Measurements from ENCODE around the gene TIMP2. TPM values are rescaled to one million over a fixed set of nuclear protein-coding genes. Genes with fewer than 3 reads are reported as not detected.
A peak's percentile ranks its signal among the peaks of the same experiment; 100 is the strongest.

The TIMP2 gene
- total and polyA plus RNA-seq, 2 of the 13 experiments (the other 11 are each of a cell fraction or from before 2014, with no cell fraction given): 3.8 to 8.5 TPM

- TF ChIP-seq AHDC1 (CRISPR knock-in tag; IDR thresholded peaks at IDR 0.05; ENCODE audit: borderline replicate concordance) (peak; percentile 39; the same call in 1 of the 2 replicates), TP53 (CRISPR knock-in tag; conservative IDR thresholded peaks at IDR 0.05) (no peak), PBX3 (CRISPR knock-in tag; IDR thresholded peaks at IDR 0.05; ENCODE audit: borderline replicate concordance) (no peak), KAT7 (CRISPR knock-in tag; IDR thresholded peaks at IDR 0.05; ENCODE audit: borderline replicate concordance) (no peak), ZNF720 (CRISPR knock-in tag; IDR thresholded peaks at IDR 0.05) (no peak), TARDBP (CRISPR knock-in tag; IDR thresholded peaks at IDR 0.05) (no peak; the same call in 1 of the 2 replicates), ARNT2 (CRISPR knock-in tag; IDR thresholded peaks at IDR 0.05; ENCODE audit: low read depth) (no peak), RFX5 (IDR thresholded peaks at IDR 0.05; ENCODE audit: low read depth, low read length) (no peak), ERF (CRISPR knock-in tag; IDR thresholded peaks at IDR 0.05) (peak; percentile 85), ZSCAN9 (CRISPR knock-in tag; IDR thresholded peaks at IDR 0.05; ENCODE audit: borderline replicate concordance) (peak; percentile 57; the same call in 1 of the 2 replicates), KAT8 (CRISPR knock-in tag; IDR thresholded peaks at IDR 0.05) (peak; percentile 75), ZNF567 (CRISPR knock-in tag; IDR thresholded peaks at IDR 0.05; ENCODE audit: borderline replicate concordance) (no peak), ZZZ3 (CRISPR knock-in tag; IDR thresholded peaks at IDR 0.05; ENCODE audit: borderline replicate concordance) (no peak), DPF2 (CRISPR knock-in tag; IDR thresholded peaks at IDR 0.05; ENCODE audit: borderline replicate concordance, low read depth) (no peak), PRMT3 (CRISPR knock-in tag; IDR thresholded peaks at IDR 0.05; ENCODE audit: borderline replicate concordance, low read depth) (0 out of 2 replicates have a peak, but pooled peaks have one; percentile 56), NCOR1 (IDR thresholded peaks at IDR 0.05; ENCODE audit: borderline replicate concordance, low read length) (no peak), FOXO1 (CRISPR knock-in tag; IDR thresholded peaks at IDR 0.05) (peak; percentile 64), SP140L (CRISPR knock-in tag; IDR thresholded peaks at IDR 0.05; ENCODE audit: borderline replicate concordance) (no peak), SRF (IDR thresholded peaks at IDR 0.05; ENCODE audit: low read depth, low read length) (no peak), ATF7-NPFF (CRISPR knock-in tag; IDR thresholded peaks at IDR 0.05; ENCODE audit: low read depth) (no peak), GATAD2A (CRISPR knock-in tag; IDR thresholded peaks at IDR 0.05) (peak; percentile 75), MTF1 (CRISPR knock-in tag; IDR thresholded peaks at IDR 0.05) (no peak), ZBTB25 (CRISPR knock-in tag; IDR thresholded peaks at IDR 0.05) (peak; percentile 62; the same call in 1 of the 2 replicates)
Measured at GRCh38 chr17:78865682-78866390, 59.4 kb downstream of the TIMP2 start (continued).
